GM12878 (cell line): ENCODE data around the gene LEPR. TPM values are rescaled to one million over a fixed set of nuclear protein-coding genes. Genes with fewer than 3 reads are reported as not detected.

Source experiments
- BACH1 ChIP-seq: fragments of 450-650 bp; IDR thresholded peaks from 2 replicates; pipeline ENCODE4 v1.6.1; 2017; ENCODE audit warnings: mild to moderate bottlenecking, borderline replicate concordance
- CEBPB ChIP-seq, 2 experiments: fragments of 150-350 bp in 1 of 2; IDR thresholded peaks; 2 replicates each; pipeline ENCODE4 v1.6.1; 2012 to 2014; ENCODE audit warnings: low read depth in 2 of 2, low read length in 2 of 2, borderline replicate concordance in 1 of 2, inconsistent platforms in 1 of 2
- DPF2 ChIP-seq: fragments of 450-650 bp; IDR thresholded peaks from 2 replicates; pipeline ENCODE4 v1.6.1; 2017; ENCODE audit warnings: mild to moderate bottlenecking
- EED ChIP-seq: sonication (generic); IDR thresholded peaks from 2 replicates; pipeline ENCODE4 v1.6.1; 2016; ENCODE audit warnings: antibody characterized with exemption, low read depth
- GATAD2B ChIP-seq: fragments of 450-650 bp; conservative IDR thresholded peaks from 2 replicates; pipeline ENCODE4 v1.6.1; 2017; ENCODE audit warnings: low read depth, mild to moderate bottlenecking, moderate library complexity
- HDAC6 ChIP-seq: fragments of 200-600 bp; sonication (generic); IDR thresholded peaks from one replicate; pipeline ENCODE4 v1.8.0; 2017; ENCODE audit warnings: antibody characterized with exemption; ENCODE audit not compliant: unreplicated experiment
- IKZF1 ChIP-seq: fragments of 450-650 bp; conservative IDR thresholded peaks from 2 replicates; pipeline ENCODE4 v1.6.1; 2017; ENCODE audit warnings: antibody characterized with exemption, mild to moderate bottlenecking
- NFIC ChIP-seq: IDR thresholded peaks from 2 replicates; pipeline ENCODE4 v1.6.1; 2012; ENCODE audit warnings: low read depth, mild to moderate bottlenecking, inconsistent platforms, low read length, moderate library complexity
- NKRF ChIP-seq: fragments of 450-650 bp; conservative IDR thresholded peaks from 2 replicates; pipeline ENCODE4 v1.6.1; 2017; ENCODE audit warnings: mild to moderate bottlenecking, moderate library complexity
- PAX8 ChIP-seq: fragments of 450-650 bp; IDR thresholded peaks from 2 replicates; pipeline ENCODE4 v1.6.1; 2017; ENCODE audit warnings: mild to moderate bottlenecking, moderate library complexity
- POLR2A ChIP-seq: IDR thresholded peaks from 2 replicates; pipeline ENCODE4 v1.6.1; 2011; ENCODE audit warnings: low read depth, mild to moderate bottlenecking, low read length
- RAD21 ChIP-seq: IDR thresholded peaks from 2 replicates; pipeline ENCODE4 v1.6.1; 2011; ENCODE audit warnings: mild to moderate bottlenecking, low read depth, low read length, moderate library complexity; ENCODE audit not compliant: insufficient read depth
- RB1 ChIP-seq: fragments of 450-650 bp; formaldehyde crosslinking; IDR thresholded peaks from 2 replicates; pipeline ENCODE4 v1.6.1; 2017; ENCODE audit warnings: mild to moderate bottlenecking, borderline replicate concordance
- SMARCA5 ChIP-seq: fragments of 450-650 bp; IDR thresholded peaks from 2 replicates; pipeline ENCODE4 v1.6.1; 2017; ENCODE audit warnings: mild to moderate bottlenecking
- SRF ChIP-seq, 2 experiments: IDR thresholded peaks; 2 replicates each; pipeline ENCODE4 v1.6.1; 2011; ENCODE audit warnings: low read depth in 2 of 2, low read length in 2 of 2, mild to moderate bottlenecking in 1 of 2, moderate library complexity in 1 of 2
- SUZ12 ChIP-seq: fragments of 200-600 bp; sonication (generic); IDR thresholded peaks from one replicate; pipeline ENCODE4 v1.6.1; 2018; ENCODE audit warnings: antibody characterized with exemption, mild to moderate bottlenecking; ENCODE audit not compliant: unreplicated experiment
- TAF1 ChIP-seq: IDR thresholded peaks from 2 replicates; pipeline ENCODE4 v1.6.1; 2011; ENCODE audit warnings: mild to moderate bottlenecking, low read depth, low read length, borderline replicate concordance
- TCF7 ChIP-seq: IDR thresholded peaks from 2 replicates; pipeline ENCODE4 v1.6.1; 2014; ENCODE audit warnings: antibody characterized with exemption, borderline replicate concordance
- YY1 ChIP-seq: IDR thresholded peaks from 2 replicates; pipeline ENCODE4 v1.6.1; 2011; ENCODE audit warnings: low read depth, mild to moderate bottlenecking, low read length
- ZNF207 ChIP-seq: fragments of 450-650 bp; IDR thresholded peaks from 2 replicates; pipeline ENCODE4 v1.6.1; 2014; ENCODE audit warnings: antibody characterized with exemption, mild to moderate bottlenecking, borderline replicate concordance
- ZNF384 ChIP-seq: IDR thresholded peaks from 2 replicates; pipeline ENCODE4 v1.6.1; 2012; ENCODE audit warnings: low read depth, mild to moderate bottlenecking, low read length, improper control_type of control experiment, borderline replicate concordance
- polyA plus RNA-seq, 11 experiments: library from polyadenylated mRNA; depleted of rRNA in 4 of 11; unstranded in 6 of 11; stranded (reverse) in 5 of 11; fragments of >200 nt; fragmentation: Nextera tagmentation in 4 of 11; fragmentation: Illumina TruSeq in 1 of 11; extraction: Ambion mirVana in 4 of 11; extraction: Trizol in 1 of 11; gene quantifications; 1 replicate in 1 of 11; 2 replicates in 10 of 11; pipeline versions ENCODE4 v1.2.1 to v1.2.3, GENCODE V29; 2011 to 2016; ENCODE audit warnings: inconsistent platforms in 2 of 11, missing spikeins in 2 of 11, low read depth in 1 of 11
- total RNA-seq, 4 experiments: library from RNA; depleted of rRNA in 3 of 4; stranded (reverse); fragments of >200 nt in 3 of 4; fragmentation: Illumina TruSeq in 1 of 4; extraction: Trizol in 1 of 4; gene quantifications; 2 replicates each; pipeline versions ENCODE4 v1.2.1 to v1.2.3, GENCODE V29; 2013 to 2021
- TF ChIP-seq, protein P1 (sequence below): fragments of 450-650 bp; IDR thresholded peaks from 2 replicates; pipeline ENCODE4 v1.6.1; 2017; ENCODE audit warnings: low read depth, mild to moderate bottlenecking, moderate library complexity
- TF ChIP-seq, protein P2 (sequence below): fragments of 450-650 bp; IDR thresholded peaks from 2 replicates; pipeline ENCODE4 v1.6.1; 2016; ENCODE audit warnings: mild to moderate bottlenecking, moderate library complexity, borderline replicate concordance

Gene LEPR
- total and polyA plus RNA-seq, 10 of the 15 experiments (the other 5 are each of a cell fraction or from before 2014, with no cell fraction given), result 0.49 to 3.7 (median 1.2) TPM

GRCh38 chr1:65420590-65421350 is at the start of gene LEPR, which contains the start of gene LEPROT (continued):
- TF ChIP-seq NKRF (0 out of 2 replicates have a peak, but pooled peaks have one; percentile 66), YY1 (peak; percentile 95), HDAC6 (peak; percentile 43), EED (peak; percentile 19; the same call in 1 of the 2 replicates), TAF1 (peak; percentile 46; the same call in 1 of the 2 replicates), POLR2A (peak; percentile 90), BACH1 (0 out of 2 replicates have a peak, but pooled peaks have one; percentile 40), ZNF384 (no peak), CEBPB (IDR thresholded peaks at IDR 0.05; ENCODE audit: borderline replicate concordance in 1 of 2, low read depth in 2 of 2, low read length in 2 of 2) (no peak), SMARCA5 (peak; percentile 52; the same call in 1 of the 2 replicates), IKZF1 (peak; percentile 85), SRF (IDR thresholded peaks at IDR 0.05; ENCODE audit: low read depth in 2 of 2, low read length in 2 of 2) (no peak), GATAD2B (peak; percentile 95), RAD21 (no peak), RB1 (peak; percentile 87), TCF7 (no peak), NFIC (no peak), SUZ12 (no peak), PAX8 (no peak), ZNF207 (0 out of 2 replicates have a peak, but pooled peaks have one; percentile 72), DPF2 (peak; percentile 79; the same call in 1 of the 2 replicates)
- TF ChIP-seq, protein P1, sequence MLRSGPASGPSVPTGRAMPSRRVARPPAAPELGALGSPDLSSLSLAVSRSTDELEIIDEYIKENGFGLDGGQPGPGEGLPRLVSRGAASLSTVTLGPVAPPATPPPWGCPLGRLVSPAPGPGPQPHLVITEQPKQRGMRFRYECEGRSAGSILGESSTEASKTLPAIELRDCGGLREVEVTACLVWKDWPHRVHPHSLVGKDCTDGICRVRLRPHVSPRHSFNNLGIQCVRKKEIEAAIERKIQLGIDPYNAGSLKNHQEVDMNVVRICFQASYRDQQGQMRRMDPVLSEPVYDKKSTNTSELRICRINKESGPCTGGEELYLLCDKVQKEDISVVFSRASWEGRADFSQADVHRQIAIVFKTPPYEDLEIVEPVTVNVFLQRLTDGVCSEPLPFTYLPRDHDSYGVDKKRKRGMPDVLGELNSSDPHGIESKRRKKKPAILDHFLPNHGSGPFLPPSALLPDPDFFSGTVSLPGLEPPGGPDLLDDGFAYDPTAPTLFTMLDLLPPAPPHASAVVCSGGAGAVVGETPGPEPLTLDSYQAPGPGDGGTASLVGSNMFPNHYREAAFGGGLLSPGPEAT, result peak; percentile 70
- TF ChIP-seq, protein P2, sequence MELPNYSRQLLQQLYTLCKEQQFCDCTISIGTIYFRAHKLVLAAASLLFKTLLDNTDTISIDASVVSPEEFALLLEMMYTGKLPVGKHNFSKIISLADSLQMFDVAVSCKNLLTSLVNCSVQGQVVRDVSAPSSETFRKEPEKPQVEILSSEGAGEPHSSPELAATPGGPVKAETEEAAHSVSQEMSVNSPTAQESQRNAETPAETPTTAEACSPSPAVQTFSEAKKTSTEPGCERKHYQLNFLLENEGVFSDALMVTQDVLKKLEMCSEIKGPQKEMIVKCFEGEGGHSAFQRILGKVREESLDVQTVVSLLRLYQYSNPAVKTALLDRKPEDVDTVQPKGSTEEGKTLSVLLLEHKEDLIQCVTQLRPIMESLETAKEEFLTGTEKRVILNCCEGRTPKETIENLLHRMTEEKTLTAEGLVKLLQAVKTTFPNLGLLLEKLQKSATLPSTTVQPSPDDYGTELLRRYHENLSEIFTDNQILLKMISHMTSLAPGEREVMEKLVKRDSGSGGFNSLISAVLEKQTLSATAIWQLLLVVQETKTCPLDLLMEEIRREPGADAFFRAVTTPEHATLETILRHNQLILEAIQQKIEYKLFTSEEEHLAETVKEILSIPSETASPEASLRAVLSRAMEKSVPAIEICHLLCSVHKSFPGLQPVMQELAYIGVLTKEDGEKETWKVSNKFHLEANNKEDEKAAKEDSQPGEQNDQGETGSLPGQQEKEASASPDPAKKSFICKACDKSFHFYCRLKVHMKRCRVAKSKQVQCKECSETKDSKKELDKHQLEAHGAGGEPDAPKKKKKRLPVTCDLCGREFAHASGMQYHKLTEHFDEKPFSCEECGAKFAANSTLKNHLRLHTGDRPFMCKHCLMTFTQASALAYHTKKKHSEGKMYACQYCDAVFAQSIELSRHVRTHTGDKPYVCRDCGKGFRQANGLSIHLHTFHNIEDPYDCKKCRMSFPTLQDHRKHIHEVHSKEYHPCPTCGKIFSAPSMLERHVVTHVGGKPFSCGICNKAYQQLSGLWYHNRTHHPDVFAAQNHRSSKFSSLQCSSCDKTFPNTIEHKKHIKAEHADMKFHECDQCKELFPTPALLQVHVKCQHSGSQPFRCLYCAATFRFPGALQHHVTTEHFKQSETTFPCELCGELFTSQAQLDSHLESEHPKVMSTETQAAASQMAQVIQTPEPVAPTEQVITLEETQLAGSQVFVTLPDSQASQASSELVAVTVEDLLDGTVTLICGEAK, result peak; percentile 65; the same call in 1 of the 2 replicates
